Epithelial cell of esophagus (primary cell): ENCODE data around the gene HCAR1.
A peak's percentile ranks its signal among the peaks of the same experiment; 100 is the strongest.
"Not testable (repeated sequence)": the region's sequence is repeated elsewhere in the genome, so short reads cannot be mapped to it uniquely, and the experiment has no call there.

ENCODE experiments used
- DNase-seq: peaks from one replicate; pipeline ENCODE4 v3.0.0; 2010; ENCODE audit warnings: low read depth
- H3K4me3 ChIP-seq: 2 replicates; pipeline ENCODE4 v1.5.1; 2011; ENCODE audit warnings: mild to moderate bottlenecking, low read length, control low read depth
- CTCF ChIP-seq: IDR thresholded peaks from 2 replicates; pipeline ENCODE4 v1.5.1; 2011; ENCODE audit warnings: low read depth, mild to moderate bottlenecking, low read length, control low read depth, inconsistent platforms; ENCODE audit not compliant: insufficient read depth; ENCODE audit errors: missing control alignments

Gene HCAR1

GRCh38 chr12:122688291-122688690, 42.4 kb downstream of the HCAR1 start:
- no peak overlapping the region for H3K4me3 ChIP-seq
- DNase-seq, result no peak
- TF ChIP-seq CTCF, result no peak

- H3K4me3 ChIP-seq, result no peak overlapping the region
- no peak for TF ChIP-seq CTCF
- DNase-seq, result peak; percentile 51
Measured at GRCh38 chr12:122687086-122687485, 43.6 kb downstream of the HCAR1 start.

- no peak for DNase-seq
- no peak for TF ChIP-seq CTCF
- H3K4me3 ChIP-seq, result no peak overlapping the region
Measured at GRCh38 chr12:122686538-122686937, 44.1 kb downstream of the HCAR1 start.

DNA sequence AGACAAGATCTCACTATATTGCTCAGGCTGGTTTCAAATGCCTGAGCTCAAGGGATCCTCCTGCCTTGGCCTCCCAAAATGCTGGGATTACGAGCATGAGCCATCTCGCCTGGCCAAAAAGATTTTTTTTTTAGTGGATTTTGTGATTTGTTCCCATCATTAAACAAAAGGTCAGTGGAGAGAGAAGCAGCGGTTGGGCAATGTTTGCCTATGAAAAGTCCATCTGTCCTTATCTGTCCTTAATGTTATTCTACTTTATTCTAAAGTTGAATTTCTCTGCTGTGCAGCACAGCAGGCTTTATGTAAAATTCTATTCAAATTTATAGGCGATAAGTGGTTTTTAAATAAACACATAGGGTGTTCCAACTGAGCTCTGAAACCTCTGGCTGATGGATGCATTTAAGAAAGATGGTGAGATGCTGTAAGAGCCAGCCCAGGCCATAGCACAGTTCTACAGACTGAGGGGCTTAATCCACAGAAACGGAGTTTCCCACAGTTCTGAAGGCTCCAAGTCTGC, 46.3 kb downstream of the HCAR1 start:
- TF ChIP-seq CTCF, result no peak
- H3K4me3 ChIP-seq, result no peak overlapping the region
- no peak for DNase-seq

DNA sequence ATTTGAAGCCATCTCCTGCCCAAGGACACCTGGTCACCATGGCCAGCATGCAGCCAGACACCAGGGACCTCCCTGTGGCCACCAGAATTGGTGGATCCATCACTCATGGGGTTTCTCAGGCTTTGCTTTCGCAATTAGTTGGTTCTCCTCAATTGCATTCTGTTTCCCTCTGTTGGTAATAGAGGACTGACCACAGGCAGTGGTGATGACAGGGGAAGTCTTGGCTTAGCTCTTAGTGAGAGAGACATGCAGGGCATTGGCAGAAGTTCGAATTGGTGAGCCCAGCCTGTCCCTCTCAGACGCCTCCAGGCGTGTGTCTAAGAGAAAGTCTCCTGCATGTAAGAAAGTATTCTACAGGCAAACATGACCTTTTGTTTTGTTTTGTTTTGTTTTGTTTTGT, 48.8 kb downstream of the HCAR1 start:
- no peak for DNase-seq
- TF ChIP-seq CTCF, result no peak
- H3K4me3 ChIP-seq, result no peak overlapping the region

GRCh38 chr12:122680989-122681388, 49.7 kb downstream of the HCAR1 start:
- H3K4me3 ChIP-seq, DNase-seq: not testable (repeated sequence)

DNA sequence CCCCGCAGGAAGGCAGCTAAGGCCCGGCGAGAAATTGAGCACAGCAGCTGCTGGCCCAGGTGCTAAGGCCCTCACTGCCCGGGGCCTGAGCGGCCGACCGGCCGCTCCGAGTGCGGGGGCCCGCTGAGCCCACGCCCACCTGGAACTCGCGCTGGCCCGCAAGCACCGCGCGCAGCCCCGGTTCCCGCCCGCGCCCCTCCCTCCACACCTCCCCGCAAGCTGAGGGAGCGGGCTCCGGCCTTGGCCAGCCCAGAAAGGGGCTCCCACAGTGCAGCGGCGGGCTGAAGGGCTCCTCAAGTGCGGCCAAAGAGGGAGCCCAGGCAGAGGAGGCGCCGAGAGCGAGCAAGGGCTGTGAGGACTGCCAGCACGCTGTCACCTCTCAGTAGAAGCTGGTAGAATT, 53.9 kb downstream of the HCAR1 start:
- not testable (repeated sequence) for DNase-seq, H3K4me3 ChIP-seq
